ACHN (cell line): ENCODE measurements around the gene PARN.
"Not testable (repeated sequence)": the region's sequence is repeated elsewhere in the genome, so short reads cannot be mapped to it uniquely, and the experiment has no call there.

Experiments used
- DNase-seq: peaks from one replicate; pipeline ENCODE4 v3.0.0-alpha.2; 2015
- in situ Hi-C: cut with HindIII; loops from 2 replicates; pipeline ENCODE4 v1.10.0; 2017; ENCODE audit warnings: low sequenced_read_pairs, low pct_ligation_motif_present, low pct_unique_long_range_greater_than_20kb

The PARN gene

DNA sequence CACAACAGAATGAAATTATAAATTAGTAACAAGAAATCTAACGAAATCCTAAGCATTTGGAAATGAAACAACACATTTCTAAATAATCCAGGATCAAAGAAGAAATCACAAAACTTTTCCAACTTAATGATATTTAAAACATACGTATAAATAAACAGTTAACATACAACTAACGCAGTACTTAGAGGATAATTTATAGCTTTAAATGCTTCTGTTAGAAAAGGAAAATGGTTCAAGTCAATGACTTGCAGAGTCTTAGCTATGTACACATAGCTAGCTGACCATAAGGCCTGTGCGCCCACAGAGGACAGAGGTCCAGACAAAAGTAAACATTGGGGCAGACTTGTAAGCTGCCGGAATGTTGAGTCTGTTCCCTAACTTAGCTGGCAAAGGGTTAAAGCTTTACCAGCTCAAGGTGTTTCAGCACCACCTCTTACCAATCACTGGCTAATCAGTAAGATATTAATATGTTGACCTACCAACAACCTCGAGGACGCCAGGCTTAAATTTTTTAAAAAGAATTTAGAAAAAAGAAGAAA lies 84.6 kb downstream of the PARN start:
- DNase-seq, result peak; percentile 16
- in situ Hi-C loops, result no loop called here

- in situ Hi-C loops, DNase-seq: not testable (repeated sequence)
These were observed 85.2 kb downstream of the PARN start for GRCh38 chr16:14544846-14545245.

DNA sequence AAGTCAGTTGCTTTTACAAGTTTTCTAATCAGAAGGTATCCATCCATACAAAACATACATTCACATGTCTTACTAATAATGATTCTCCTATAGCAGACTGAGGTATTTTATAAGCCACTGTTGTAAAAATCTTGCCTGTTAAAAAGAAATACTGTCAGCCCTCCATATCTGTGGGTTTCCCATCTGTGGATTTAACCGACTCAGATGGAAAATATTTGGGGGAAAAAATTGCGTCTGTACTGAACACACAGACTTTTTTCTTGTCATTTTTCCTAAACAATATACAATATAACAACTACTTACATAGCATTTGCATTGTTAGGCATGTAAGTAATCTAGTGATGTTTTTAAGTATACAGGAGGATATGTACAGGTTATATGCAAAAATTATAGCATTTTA lies 90.4 kb downstream of the PARN start:
- in situ Hi-C loops, result no loop called here
- no peak for DNase-seq

- in situ Hi-C loops, result no loop called here
- DNase-seq, result no peak
These were observed 90.9 kb downstream of the PARN start for GRCh38 chr16:14539156-14539555.

GRCh38 chr16:14538604-14539003 lies 91.5 kb downstream of the PARN start:
- no peak for DNase-seq
- in situ Hi-C loops, result no loop called here

DNA sequence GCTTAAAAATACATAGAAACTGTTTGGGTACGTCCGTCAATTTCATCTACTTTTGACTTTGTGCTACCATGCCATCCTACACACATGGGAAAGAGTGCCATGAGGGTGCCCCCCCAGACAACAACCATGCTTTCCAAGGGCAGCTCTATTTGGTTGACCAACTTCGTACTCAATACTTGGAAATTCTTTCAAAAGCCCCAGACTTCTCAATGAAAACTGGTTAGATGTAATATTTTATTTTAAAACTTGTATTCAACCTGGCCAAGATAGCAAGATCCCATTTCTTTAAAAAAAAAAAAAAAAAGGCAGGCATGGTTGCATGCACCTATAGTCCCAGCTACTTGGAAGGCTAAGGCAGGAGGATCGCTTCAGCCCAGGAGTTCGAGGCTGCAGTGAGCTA lies 98.4 kb downstream of the PARN start:
- in situ Hi-C loops, result no loop called here
- DNase-seq, result no peak

- in situ Hi-C loops, result no loop called here
- no peak for DNase-seq
These were observed 99.0 kb downstream of the PARN start for GRCh38 chr16:14531101-14531500.

GRCh38 chr16:14530046-14530445 lies 100.0 kb downstream of the PARN start:
- DNase-seq, result no peak
- in situ Hi-C loops, result no loop called here

DNA sequence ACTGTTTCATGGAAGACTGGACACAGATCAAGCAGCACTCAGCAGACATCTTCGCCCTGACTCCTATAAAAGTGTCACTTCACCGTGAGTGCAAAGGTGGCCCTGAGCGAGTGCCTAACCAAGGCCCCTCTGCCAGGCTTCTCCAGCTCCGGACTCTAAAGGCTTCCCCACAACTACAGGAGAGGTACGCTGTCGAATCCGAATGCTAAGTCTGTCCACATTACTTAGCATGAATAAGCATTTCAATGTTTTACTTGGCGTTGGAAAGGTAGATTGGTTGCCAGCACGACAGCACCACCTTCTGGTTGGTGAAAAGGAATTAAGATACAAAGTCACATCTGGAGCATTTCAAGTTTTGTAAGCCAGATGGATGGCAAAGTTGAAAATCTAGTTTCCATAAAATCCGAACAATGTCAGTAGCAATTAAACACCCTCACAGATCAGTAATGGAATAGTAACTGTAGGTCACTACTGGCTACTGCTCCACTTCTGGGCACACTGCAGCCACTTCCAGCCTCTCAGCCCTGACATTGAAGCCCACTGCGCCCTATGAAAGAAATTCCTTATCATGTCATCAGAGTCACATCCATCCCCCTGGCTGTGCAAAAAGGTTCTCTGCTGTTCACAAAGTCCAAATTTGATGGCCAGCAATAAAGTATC lies 100.9 kb downstream of the PARN start:
- in situ Hi-C loops, result no loop called here
- peak; percentile 90 for DNase-seq

DNA sequence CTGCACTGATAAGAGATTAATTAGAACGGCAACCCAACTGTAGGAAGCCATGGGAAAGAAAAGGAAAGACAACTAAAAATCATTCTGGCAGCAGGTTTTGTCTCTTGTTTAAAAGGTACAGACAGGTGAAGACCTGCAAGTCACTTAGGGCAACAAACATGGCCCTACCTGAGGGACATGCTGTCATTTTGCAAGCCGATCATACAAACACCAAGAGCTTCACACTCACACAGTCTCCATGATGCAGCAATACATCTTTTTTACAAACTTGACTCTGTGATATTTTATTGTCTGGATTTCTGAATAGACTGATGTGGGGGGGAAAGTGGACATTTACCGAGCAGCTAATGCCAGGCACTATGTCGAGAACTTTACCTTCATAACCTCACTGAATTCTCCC lies 101.8 kb downstream of the PARN start:
- in situ Hi-C loops, result no loop called here

GRCh38 chr16:14527411-14528044 lies 102.5 kb downstream of the PARN start:
- no peak for DNase-seq

More for the DNA sequence above, 101.8 kb downstream of the PARN start:
- no peak for DNase-seq

GRCh38 chr16:14525596-14525995 lies 104.5 kb downstream of the PARN start:
- no peak for DNase-seq
- in situ Hi-C loops, result no loop called here

More at GRCh38 chr16:14527411-14528044, 102.5 kb downstream of the PARN start:
- in situ Hi-C loops, result no loop called here

GRCh38 chr16:14524979-14525378 lies 105.1 kb downstream of the PARN start:
- no peak for DNase-seq
- in situ Hi-C loops, result no loop called here

GRCh38 chr16:14523632-14524031 lies 106.4 kb downstream of the PARN start:
- no peak for DNase-seq
- in situ Hi-C loops, result no loop called here

DNA sequence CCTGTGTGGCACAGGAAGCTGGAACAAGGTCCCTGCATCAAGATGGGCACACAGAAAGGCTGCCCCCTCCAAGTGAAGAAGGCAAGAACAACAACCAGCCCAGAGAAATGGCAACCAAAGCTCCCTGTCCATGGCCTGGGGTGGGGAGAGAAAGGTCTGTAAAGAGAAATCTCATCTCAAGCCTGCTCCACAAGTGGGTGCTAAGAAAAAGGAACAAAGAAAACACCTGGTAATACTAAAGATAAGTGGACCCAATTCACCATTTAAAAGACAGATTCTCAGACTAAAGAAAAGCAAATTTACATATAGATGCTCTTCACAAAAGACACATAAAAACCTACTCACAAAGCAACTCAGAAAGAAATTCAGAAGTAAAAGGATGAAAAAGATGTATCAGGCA lies 107.4 kb downstream of the PARN start:
- in situ Hi-C loops, result no loop called here
- DNase-seq, result no peak

GRCh38 chr16:14520753-14521152 lies 109.3 kb downstream of the PARN start:
- in situ Hi-C loops, result no loop called here
- no peak for DNase-seq

DNA sequence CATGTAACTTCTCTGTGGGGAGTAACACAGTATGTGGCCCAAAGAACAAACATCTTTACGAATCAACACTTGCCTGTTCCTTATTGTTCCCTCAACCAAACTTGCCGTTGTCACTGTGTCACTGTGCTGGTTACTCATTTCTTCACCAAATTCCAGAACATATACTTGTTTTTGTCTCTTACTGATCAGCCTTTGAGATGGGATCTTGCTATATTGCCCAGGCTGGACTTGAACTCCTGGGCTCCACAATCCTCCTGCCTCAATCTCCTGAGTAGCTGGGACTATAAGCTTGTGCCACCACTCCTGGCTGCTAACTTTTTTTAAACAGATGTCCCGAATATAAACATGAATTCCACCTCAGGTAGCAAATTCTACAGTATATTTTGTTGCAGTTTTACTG lies 115.1 kb downstream of the PARN start:
- in situ Hi-C loops, result no loop called here

DNA sequence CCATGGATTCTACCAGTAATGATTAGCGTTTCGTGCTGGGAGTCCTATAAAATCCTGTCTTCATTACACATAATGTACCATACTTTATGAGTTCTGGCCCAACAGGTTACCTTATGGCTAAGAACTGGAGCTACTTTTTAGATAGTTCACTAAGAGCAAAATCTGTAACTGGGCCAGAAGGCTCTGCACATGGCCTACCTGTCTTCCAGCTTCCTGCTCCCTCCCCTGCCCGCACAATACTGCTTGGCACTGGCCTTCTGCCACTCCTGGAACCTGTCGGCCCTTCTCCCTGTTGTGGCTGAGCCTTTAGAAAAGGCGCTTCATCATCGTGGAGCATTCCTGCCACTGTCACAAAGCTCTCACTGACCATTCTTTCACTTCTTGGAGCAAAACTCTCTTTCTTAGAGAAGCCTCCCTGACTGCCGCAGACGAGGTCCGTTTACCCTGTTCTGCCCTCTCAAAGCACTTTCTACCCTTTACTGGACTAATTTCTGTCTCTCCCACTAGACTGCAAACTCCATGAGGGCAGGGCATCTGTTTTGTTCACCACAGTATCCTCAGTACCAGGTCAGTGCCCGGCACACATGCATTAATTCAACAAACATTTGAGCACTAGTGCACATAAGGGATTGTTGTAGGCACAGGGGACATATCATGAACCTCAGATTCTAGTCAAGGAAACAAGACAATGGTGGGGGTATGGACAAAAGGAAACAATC lies 116.5 kb downstream of the PARN start:
- no peak for DNase-seq
- in situ Hi-C loops, result no loop called here

More for the DNA sequence above, 115.1 kb downstream of the PARN start:
- DNase-seq, result no peak

GRCh38 chr16:14511800-14512135 lies 118.3 kb downstream of the PARN start:
- no peak for DNase-seq

More at GRCh38 chr16:14511800-14512135, 118.3 kb downstream of the PARN start:
- in situ Hi-C loops, result no loop called here
